ENCODE measurements around the gene FKBP7.

DNA sequence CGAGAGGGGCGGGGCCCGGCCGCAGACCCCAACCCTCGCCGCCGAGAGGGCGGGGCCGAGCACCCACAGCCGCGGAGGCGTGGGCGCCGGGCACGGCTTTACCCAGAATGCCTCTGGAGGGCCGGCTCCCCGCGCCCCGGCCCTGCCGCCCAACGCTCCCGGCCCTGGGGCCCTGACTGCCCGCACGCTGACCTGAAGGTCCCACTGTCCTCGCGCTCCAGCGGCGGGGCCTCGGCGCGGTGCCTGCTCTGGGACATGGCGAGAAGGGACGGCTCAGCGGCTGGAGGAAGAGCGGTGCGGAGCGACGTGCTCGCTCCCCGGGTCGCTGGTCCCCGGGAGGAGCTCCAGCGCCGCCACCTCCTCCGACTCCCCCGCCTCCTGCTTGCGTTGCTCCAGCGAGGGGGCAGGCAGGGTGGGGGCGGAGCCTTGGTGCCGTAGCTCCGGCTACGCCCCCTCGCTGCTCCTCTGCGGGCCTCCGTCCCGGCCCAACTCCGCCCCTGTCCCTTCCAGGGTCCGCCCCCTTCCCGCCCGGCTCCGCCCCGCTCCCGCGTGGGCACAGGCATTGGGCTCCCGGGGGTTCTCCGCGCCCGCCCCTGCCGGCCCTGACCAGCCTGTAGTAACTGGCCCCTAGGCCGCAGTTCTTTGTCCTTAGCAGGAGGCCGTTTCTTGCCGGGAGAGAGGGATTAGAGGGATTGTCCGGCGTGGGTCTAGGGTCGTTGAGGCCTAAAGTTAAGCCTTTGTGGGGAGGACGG is 27.4 kb downstream of the FKBP7 start, which contains the start of the genes PJVK and PRKRA:
- TF ChIP-seq, protein P1, sequence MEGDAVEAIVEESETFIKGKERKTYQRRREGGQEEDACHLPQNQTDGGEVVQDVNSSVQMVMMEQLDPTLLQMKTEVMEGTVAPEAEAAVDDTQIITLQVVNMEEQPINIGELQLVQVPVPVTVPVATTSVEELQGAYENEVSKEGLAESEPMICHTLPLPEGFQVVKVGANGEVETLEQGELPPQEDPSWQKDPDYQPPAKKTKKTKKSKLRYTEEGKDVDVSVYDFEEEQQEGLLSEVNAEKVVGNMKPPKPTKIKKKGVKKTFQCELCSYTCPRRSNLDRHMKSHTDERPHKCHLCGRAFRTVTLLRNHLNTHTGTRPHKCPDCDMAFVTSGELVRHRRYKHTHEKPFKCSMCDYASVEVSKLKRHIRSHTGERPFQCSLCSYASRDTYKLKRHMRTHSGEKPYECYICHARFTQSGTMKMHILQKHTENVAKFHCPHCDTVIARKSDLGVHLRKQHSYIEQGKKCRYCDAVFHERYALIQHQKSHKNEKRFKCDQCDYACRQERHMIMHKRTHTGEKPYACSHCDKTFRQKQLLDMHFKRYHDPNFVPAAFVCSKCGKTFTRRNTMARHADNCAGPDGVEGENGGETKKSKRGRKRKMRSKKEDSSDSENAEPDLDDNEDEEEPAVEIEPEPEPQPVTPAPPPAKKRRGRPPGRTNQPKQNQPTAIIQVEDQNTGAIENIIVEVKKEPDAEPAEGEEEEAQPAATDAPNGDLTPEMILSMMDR (conservative IDR thresholded peaks at IDR 0.05 in 1 of 2, IDR thresholded peaks at IDR 0.05 in 1 of 2; ENCODE audit: extremely low read depth in 1 of 2, insufficient read depth in 1 of 2, low read depth in 1 of 2, low read length in 2 of 2): no peak
- no peak for TF ChIP-seq EZH2 (IDR thresholded peaks at IDR 0.05; ENCODE audit: borderline replicate concordance, low read length)

All from mammary epithelial cell (primary cell).